NCI-H2107 (cell line): ENCODE data around the gene RALGAPA1.
"Not testable (repeated sequence)": the region's sequence is repeated elsewhere in the genome, so short reads cannot be mapped to it uniquely, and the experiment has no call there.

ENCODE experiments used
- DNase-seq: peaks from one replicate; lab custom pipeline; 2025; lab: John Stamatoyannopoulos, UW

RALGAPA1 gene

GRCh38 chr14:35761922-35762321 is 47.2 kb downstream of the RALGAPA1 start:
- DNase-seq: no peak

GRCh38 chr14:35760143-35760542 is 49.0 kb downstream of the RALGAPA1 start:
- no peak for DNase-seq

- DNase-seq: no peak
Observed at GRCh38 chr14:35758523-35759129, 50.5 kb downstream of the RALGAPA1 start.

GRCh38 chr14:35754671-35755070 is 54.4 kb downstream of the RALGAPA1 start:
- no peak for DNase-seq

GRCh38 chr14:35752380-35752779 is 56.7 kb downstream of the RALGAPA1 start:
- DNase-seq: no peak

- DNase-seq: no peak
Observed at GRCh38 chr14:35750202-35750904, 58.7 kb downstream of the RALGAPA1 start.

GRCh38 chr14:35747379-35747778 is 61.7 kb downstream of the RALGAPA1 start:
- no peak for DNase-seq

- DNase-seq: no peak
Observed at GRCh38 chr14:35742442-35742841, 66.7 kb downstream of the RALGAPA1 start.

GRCh38 chr14:35742032-35742371 is 67.1 kb downstream of the RALGAPA1 start:
- no peak for DNase-seq

GRCh38 chr14:35741345-35742031 is 67.6 kb downstream of the RALGAPA1 start:
- no peak for DNase-seq

GRCh38 chr14:35740215-35740614 is 68.9 kb downstream of the RALGAPA1 start:
- DNase-seq: no peak

- DNase-seq: not testable (repeated sequence)
Observed at GRCh38 chr14:35735163-35735562, 73.9 kb downstream of the RALGAPA1 start.

GRCh38 chr14:35733510-35733909 is 75.6 kb downstream of the RALGAPA1 start:
- DNase-seq: not testable (repeated sequence)

GRCh38 chr14:35730871-35731270 is 78.2 kb downstream of the RALGAPA1 start:
- no peak for DNase-seq

- no peak for DNase-seq
Observed at GRCh38 chr14:35727764-35728163, 81.3 kb downstream of the RALGAPA1 start.

GRCh38 chr14:35725930-35726329 is 83.2 kb downstream of the RALGAPA1 start:
- no peak for DNase-seq

- DNase-seq: no peak
Observed at GRCh38 chr14:35715079-35715478, 94.0 kb downstream of the RALGAPA1 start.

- no peak for DNase-seq
Observed at GRCh38 chr14:35712466-35712865, 96.6 kb downstream of the RALGAPA1 start.

- DNase-seq: no peak
Observed at GRCh38 chr14:35708062-35708461, 101.0 kb downstream of the RALGAPA1 start.

GRCh38 chr14:35705636-35706035 is 103.5 kb downstream of the RALGAPA1 start:
- no peak for DNase-seq

- DNase-seq: no peak
Observed at GRCh38 chr14:35704793-35705493, 104.2 kb downstream of the RALGAPA1 start.

- DNase-seq: no peak
Observed at GRCh38 chr14:35701531-35701930, 107.6 kb downstream of the RALGAPA1 start.
